CD1c-positive myeloid dendritic cell (primary cell): ENCODE measurements around the gene NEGR1.

Experiments
- DNase-seq: peaks from one replicate; pipeline ENCODE4 v3.0.0-alpha.2; 2016; ENCODE audit errors: extremely low spot score

NEGR1 gene

DNA sequence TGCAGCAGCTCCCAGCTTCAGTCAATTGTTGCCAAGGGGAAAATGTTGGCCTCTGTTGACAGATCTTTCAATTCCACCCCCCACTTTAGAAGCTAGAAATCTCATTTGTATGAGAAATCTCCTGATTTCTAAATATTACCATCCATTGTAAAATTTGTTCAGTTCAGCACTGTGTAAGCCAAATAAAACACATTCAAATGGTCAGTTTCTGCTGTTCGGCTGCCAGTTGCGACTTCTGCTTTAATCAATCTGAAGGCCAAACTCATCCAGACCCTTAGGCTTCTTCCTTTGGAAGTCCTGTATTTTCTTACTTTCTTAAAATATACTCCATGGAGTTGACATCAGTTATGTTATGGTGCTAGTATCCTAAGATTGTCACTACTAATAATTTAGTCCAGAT, 920.3 kb downstream of the NEGR1 start:
- DNase-seq, result no peak

GRCh38 chr1:71357708-71358107, 924.6 kb downstream of the NEGR1 start:
- no peak for DNase-seq

- no peak for DNase-seq
These were observed 930.9 kb downstream of the NEGR1 start for GRCh38 chr1:71351438-71351837.

DNA sequence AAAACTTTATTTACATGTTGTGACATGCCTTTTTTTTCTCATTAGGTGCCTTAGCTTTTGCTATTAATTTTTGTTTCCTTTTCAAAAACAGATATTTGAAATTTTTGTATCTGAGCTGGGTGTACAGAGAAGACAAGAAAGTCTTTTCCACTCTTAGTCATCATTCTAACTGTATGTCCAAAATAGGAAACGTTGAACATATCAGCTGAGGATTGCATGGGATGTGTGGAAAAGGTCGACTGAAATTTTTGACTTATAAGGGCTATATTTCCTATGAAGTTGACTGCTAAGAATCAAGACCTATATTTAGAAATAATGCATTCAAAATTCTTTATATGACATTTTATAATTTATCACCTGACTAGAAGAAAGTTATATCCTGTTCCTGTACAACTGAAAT, 931.5 kb downstream of the NEGR1 start:
- DNase-seq, result no peak

DNA sequence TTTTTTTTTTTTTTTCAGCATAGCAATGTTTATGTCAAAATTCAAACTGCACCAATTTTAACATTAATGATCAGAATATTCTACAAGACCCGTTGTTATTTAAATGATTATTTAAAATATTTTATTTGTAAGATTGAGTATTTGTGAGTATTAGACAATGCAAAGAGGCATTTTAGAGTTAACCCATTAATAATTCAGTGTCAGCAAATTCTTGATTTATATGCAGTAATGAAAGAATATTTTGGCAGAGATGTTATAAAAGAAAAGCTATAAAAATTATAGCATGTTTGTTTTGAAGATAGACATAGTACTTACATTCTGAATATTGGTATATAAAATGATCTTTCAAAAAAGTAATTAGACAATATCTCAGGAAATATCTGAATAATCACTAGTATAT, 932.0 kb downstream of the NEGR1 start:
- no peak for DNase-seq
